Sigmoid colon (tissue), 7 donors: ENCODE measurements around the gene MYL3. TPM values are rescaled to one million over a fixed set of nuclear protein-coding genes. Genes with fewer than 3 reads are reported as not detected.
"Not testable (repeated sequence)": the region's sequence is repeated elsewhere in the genome, so short reads cannot be mapped to it uniquely, and the experiment has no call there.

Experiments used
- DNase-seq: peaks from one replicate; pipeline ENCODE4 v3.0.0-alpha.2; 2019
- H3K27ac ChIP-seq, 4 donors: fragments of 200-600 bp; sonication (generic); one replicate each; pipeline ENCODE4 v1.5.1; 2016 to 2019; ENCODE audit warnings: mild to moderate bottlenecking in 1 of 4
- H3K27me3 ChIP-seq, 3 donors: fragments of 200-600 bp; sonication (generic); one replicate each; pipeline ENCODE4 v1.5.1; 2019; ENCODE audit warnings: mild to moderate bottlenecking in 1 of 3
- H3K36me3 ChIP-seq, 4 donors: fragments of 200-600 bp; sonication (generic); one replicate each; pipeline ENCODE4 v1.5.1; 2016 to 2019
- H3K4me1 ChIP-seq, 4 donors: fragments of 200-600 bp; sonication (generic); one replicate each; pipeline ENCODE4 v1.5.1; 2017 to 2019
- H3K4me3 ChIP-seq, 4 donors: fragments of 200-600 bp; sonication (generic); one replicate each; pipeline ENCODE4 v1.5.1; 2017 to 2019; ENCODE audit warnings: mild to moderate bottlenecking in 2 of 4, moderate library complexity in 1 of 4
- H3K9me3 ChIP-seq, 4 donors: fragments of 200-600 bp in 3 of 4; sonication (generic) in 3 of 4; one replicate each; pipeline versions ENCODE4 v1.5.1 to v1.6.1; 2013 to 2019
- EP300 ChIP-seq, 4 donors: sonication (generic); formaldehyde crosslinking; IDR thresholded peaks; one replicate each; pipeline ENCODE4 v1.6.1; 2017; ENCODE audit warnings: antibody characterized with exemption in 4 of 4
- POLR2A ChIP-seq, 2 donors: fragments of 450-650 bp; IDR thresholded peaks; one replicate each; pipeline ENCODE4 v1.6.1; 2016; ENCODE audit warnings: antibody characterized with exemption in 2 of 2, mild to moderate bottlenecking in 2 of 2, moderate library complexity in 2 of 2
- POLR2AphosphoS5 ChIP-seq, 4 donors: sonication (generic); formaldehyde crosslinking; IDR thresholded peaks; one replicate each; pipeline ENCODE4 v1.6.1; 2017; ENCODE audit warnings: antibody characterized with exemption in 4 of 4
- WGBS, 2 donors: extraction: QIAGEN DNeasy Blood & Tissue Kit; methylation state at CpG; one replicate each; pipeline ENCODE4 v1.1.7; 2013; 5-methylcytosine and 5-hydroxymethylcytosine counted together
- intact Hi-C: fragments of 100-400 bp; cut with DNase I; formaldehyde crosslinking; loops from one replicate; pipeline ENCODE4 v1.15.1; 2023
- polyA plus RNA-seq, 3 donors: library from polyadenylated mRNA; stranded (reverse); fragments of 200-250 nt; gene quantifications; one replicate each; pipeline ENCODE4 v1.2.3, GENCODE V29; 2013
- total RNA-seq, 4 donors: library from RNA; depleted of rRNA; stranded (reverse); fragments of >200 nt; gene quantifications; one replicate each; pipeline ENCODE4 v1.1.0, GENCODE V29; 2016
- TF ChIP-seq, protein P1 (sequence below), 4 experiments: fragments of 450-650 bp in 3 of 4; fragments of 200-600 bp in 1 of 4; IDR thresholded peaks; one replicate each; pipeline ENCODE4 v1.5.1; 2016 to 2019; ENCODE audit warnings: antibody characterized with exemption in 4 of 4, mild to moderate bottlenecking in 3 of 4, moderate library complexity in 2 of 4
- donor health status: healthy with polysubstance abuse.
- donor health status: Bipolar disorder and iron deficiency.
- donor health status: healthy.

Gene MYL3
- total and polyA plus RNA-seq, 7 donors: 1.5 to 11.8 (median 3.9) TPM

DNA sequence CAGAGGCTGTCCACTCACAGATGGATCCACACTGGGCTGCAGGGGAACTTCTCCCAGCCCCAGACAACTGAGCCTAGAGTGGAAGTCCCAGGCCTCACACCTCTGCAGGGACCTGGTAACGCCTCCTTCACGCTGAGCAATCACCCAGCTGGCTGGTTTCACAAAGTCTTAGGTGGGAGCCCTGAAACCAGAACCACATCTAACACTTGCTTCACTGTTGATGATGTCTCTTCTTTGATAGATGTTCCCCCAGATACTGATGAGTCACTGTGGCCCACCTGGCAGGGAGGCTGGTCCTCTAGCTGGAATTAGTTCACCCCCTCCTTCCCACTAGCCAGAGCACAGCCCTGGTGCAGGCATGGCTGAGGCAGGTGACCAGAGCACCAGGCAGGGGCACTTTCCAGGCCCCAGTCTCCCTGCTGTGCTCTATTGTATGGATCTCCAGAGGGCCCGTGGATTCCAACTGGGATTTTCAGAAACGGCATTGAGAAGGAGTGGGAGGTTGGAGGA is 33.5 kb downstream of the MYL3 start:
- H3K36me3 ChIP-seq: no peaks in the 10 kb centered on the region
- no peak overlapping the region for H3K27ac ChIP-seq
- no peak for DNase-seq
- H3K4me1 ChIP-seq: no peaks in the 10 kb centered on the region
- no peaks in the 10 kb centered on the region for H3K9me3 ChIP-seq
- no peaks in the 10 kb centered on the region for H3K27me3 ChIP-seq
- WGBS, 2 donors: 71 to 84% methylated on average over 4 of the region's 4 CpGs
- intact Hi-C loops: no loop called here
- TF ChIP-seq, protein P1, sequence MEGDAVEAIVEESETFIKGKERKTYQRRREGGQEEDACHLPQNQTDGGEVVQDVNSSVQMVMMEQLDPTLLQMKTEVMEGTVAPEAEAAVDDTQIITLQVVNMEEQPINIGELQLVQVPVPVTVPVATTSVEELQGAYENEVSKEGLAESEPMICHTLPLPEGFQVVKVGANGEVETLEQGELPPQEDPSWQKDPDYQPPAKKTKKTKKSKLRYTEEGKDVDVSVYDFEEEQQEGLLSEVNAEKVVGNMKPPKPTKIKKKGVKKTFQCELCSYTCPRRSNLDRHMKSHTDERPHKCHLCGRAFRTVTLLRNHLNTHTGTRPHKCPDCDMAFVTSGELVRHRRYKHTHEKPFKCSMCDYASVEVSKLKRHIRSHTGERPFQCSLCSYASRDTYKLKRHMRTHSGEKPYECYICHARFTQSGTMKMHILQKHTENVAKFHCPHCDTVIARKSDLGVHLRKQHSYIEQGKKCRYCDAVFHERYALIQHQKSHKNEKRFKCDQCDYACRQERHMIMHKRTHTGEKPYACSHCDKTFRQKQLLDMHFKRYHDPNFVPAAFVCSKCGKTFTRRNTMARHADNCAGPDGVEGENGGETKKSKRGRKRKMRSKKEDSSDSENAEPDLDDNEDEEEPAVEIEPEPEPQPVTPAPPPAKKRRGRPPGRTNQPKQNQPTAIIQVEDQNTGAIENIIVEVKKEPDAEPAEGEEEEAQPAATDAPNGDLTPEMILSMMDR (IDR thresholded peaks at IDR 0.05): no peak
- TF ChIP-seq POLR2AphosphoS5 (IDR thresholded peaks at IDR 0.05) (no peak), EP300 (IDR thresholded peaks at IDR 0.05) (no peak), POLR2A (IDR thresholded peaks at IDR 0.05) (no peak)
- no peak overlapping the region for H3K4me3 ChIP-seq

DNA sequence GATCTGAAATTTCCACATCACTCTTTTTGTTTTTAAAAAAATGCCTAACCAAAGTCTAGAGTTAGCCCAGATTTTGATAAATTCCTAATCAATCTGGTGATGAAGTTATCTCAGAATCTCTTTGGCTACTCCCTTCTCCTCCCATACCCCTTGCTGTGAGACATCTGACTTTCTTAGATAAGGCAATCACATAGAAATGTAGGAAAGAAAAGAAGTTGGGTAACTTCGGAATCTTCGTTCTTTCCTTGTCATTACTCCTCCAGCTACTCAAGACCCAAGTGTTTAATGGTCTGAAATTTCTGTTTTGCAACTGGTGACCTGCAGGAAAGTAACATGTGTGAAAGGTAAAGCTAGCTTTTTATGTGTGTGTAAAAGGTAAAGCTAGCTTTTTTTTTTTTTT is 37.8 kb downstream of the MYL3 start:
- TF ChIP-seq EP300 (IDR thresholded peaks at IDR 0.05) (no peak), POLR2A (IDR thresholded peaks at IDR 0.05) (no peak), POLR2AphosphoS5 (IDR thresholded peaks at IDR 0.05) (no peak)
- TF ChIP-seq, protein P1 (IDR thresholded peaks at IDR 0.05): no peak
- H3K27me3 ChIP-seq: no peaks in the 10 kb centered on the region
- WGBS, 2 donors: 90 to 95% methylated on average over 2 of the region's 2 CpGs

DNA sequence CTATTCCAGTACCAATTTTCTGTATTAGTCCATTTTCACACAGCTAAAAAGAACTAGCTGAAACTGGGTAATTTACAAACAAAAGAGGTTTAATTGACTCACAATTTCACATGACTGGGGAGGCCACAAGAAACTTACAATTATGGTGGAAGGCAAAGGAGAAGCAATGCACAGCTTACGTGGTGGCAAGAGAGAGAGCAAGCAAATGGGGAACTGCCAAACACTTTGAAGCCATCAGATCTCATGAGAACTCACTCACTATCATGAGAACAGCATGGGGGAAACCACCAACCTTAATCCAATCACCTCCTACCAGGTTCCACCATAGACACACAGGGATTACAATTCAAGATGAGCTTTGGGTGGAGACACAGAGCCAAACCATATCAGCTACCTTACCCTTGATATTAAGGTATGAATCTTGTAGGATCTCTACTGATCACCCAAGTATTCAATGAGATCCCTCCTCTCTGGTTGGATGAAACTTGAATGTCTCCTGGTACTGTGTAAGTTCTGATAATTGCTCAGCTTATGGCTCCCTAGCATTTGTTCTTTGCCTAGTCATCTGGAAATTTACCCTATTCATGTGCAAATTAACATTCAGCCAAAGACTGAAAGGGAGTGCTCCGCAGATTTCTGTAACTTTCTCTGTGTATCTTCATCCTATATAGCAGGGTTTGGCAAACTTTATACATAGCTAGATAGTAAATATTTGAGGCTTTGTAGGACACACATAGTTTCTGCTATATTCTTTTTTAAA is 38.9 kb downstream of the MYL3 start:
- Histone ChIP-seq H3K27ac (no peak overlapping the region), H3K36me3 (no peaks in the 10 kb centered on the region), H3K4me3 (no peak overlapping the region), H3K27me3 (no peaks in the 10 kb centered on the region), H3K4me1 (no peaks in the 10 kb centered on the region), H3K9me3 (peaks cover 0 to 6% (median 0%) of the 10 kb centered on the region in 4 donors)
- no peak for DNase-seq
- TF ChIP-seq EP300 (IDR thresholded peaks at IDR 0.05) (no peak), POLR2A (IDR thresholded peaks at IDR 0.05) (no peak), POLR2AphosphoS5 (IDR thresholded peaks at IDR 0.05) (no peak)
- TF ChIP-seq, protein P1 (IDR thresholded peaks at IDR 0.05): no peak
- 86 to 89% methylated on average over 2 of the region's 2 CpGs for WGBS, 2 donors
- intact Hi-C loops: no loop called here

More for the DNA sequence above, 37.8 kb downstream of the MYL3 start:
- intact Hi-C loops: no loop called here
- no peaks in the 10 kb centered on the region for H3K4me1 ChIP-seq
- H3K9me3 ChIP-seq: peaks cover 0 to 6% (median 0%) of the 10 kb centered on the region in 4 donors
- H3K4me3 ChIP-seq: no peak overlapping the region
- DNase-seq: no peak
- no peak overlapping the region for H3K27ac ChIP-seq
- H3K36me3 ChIP-seq: no peaks in the 10 kb centered on the region

- H3K27ac ChIP-seq, H3K4me3 ChIP-seq, DNase-seq, H3K27me3 ChIP-seq, intact Hi-C loops, H3K4me1 ChIP-seq, H3K36me3 ChIP-seq, H3K9me3 ChIP-seq: not testable (repeated sequence)
These were observed 39.9 kb downstream of the MYL3 start for GRCh38 chr3:46823314-46823713.

DNA sequence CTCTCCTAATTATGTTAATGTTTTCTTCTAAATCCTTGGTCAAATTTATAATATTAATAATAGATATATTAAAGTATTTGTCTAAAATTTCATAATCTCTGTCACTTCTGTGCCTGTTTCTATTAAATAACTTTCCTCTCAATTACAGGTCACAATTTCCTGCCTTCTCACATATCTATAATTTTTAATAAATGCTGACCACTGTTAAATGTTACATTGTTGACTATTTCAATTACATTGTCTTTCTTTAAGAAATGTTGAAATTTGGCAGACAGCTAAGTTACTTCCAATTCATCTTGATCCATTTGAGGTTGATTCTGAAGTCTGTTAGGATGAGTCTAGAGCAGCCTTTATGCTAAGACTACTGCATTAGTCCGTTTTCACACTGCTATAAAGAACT is 41.7 kb downstream of the MYL3 start:
- Histone ChIP-seq H3K36me3 (no peaks in the 10 kb centered on the region), H3K4me3 (no peak overlapping the region), H3K27me3 (no peaks in the 10 kb centered on the region), H3K27ac (no peak overlapping the region), H3K4me1 (no peaks in the 10 kb centered on the region), H3K9me3 (peaks cover 0 to 6% (median 0%) of the 10 kb centered on the region in 4 donors)
- WGBS, 2 donors: 83 to 90% methylated on average over 1 of the region's 1 CpG
- TF ChIP-seq POLR2A (IDR thresholded peaks at IDR 0.05): no peak
- no peak for TF ChIP-seq POLR2AphosphoS5 (IDR thresholded peaks at IDR 0.05)
- TF ChIP-seq, protein P1 (IDR thresholded peaks at IDR 0.05): no peak
- no peak for TF ChIP-seq EP300 (IDR thresholded peaks at IDR 0.05)
- intact Hi-C loops: no loop called here
- no peak for DNase-seq
